ENCODE measurements around the gene IGFALS. TPM values are rescaled to one million over a fixed set of nuclear protein-coding genes. Genes with fewer than 3 reads are reported as not detected.

IGFALS gene
- total RNA-seq, 1 experiment from 2014 or later, result not detected

- intact Hi-C loops (cut with micrococcal nuclease; ENCODE audit: unreplicated experiment), result no loop called here
- Mint-ChIP-seq H3K9me3 (ENCODE audit: low read depth, unreplicated experiment) (peaks cover 3% of the 10 kb centered on the region), H3K27me3 (ENCODE audit: unreplicated experiment) (no peaks in the 10 kb centered on the region), H3K36me3 (ENCODE audit: insufficient read depth, unreplicated experiment) (peaks cover 31% of the 10 kb centered on the region), H3K4me3 (ENCODE audit: low read depth, unreplicated experiment) (no peak overlapping the region), H3K27ac (ENCODE audit: unreplicated experiment) (no peak overlapping the region), H3K4me1 (ENCODE audit: low read depth, unreplicated experiment) (no peaks in the 10 kb centered on the region)
- CTCF ChIA-PET, result interaction anchor here (0.5 to 0.6 kb wide), 2 partner anchors 10 to 393 kb away, joined by 3 to 5 read pairs; no protein-coding TSS in a partner anchor
- TF ChIP-seq CTCF (IDR thresholded peaks at IDR 0.05; ENCODE audit: unreplicated experiment), result no peak
- no peak for DNase-seq
- BruUV-seq (replicated peaks), result no TSS peak
Measured at GRCh38 chr16:1792836-1793577, 498 bp downstream of the IGFALS start.

- intact Hi-C loops (cut with micrococcal nuclease; ENCODE audit: unreplicated experiment), result no loop called here
- BruUV-seq (replicated peaks), result no TSS peak
- Mint-ChIP-seq H3K4me1 (ENCODE audit: low read depth, unreplicated experiment) (no peaks in the 10 kb centered on the region), H3K36me3 (ENCODE audit: insufficient read depth, unreplicated experiment) (peaks cover 37% of the 10 kb centered on the region), H3K4me3 (ENCODE audit: low read depth, unreplicated experiment) (no peak overlapping the region), H3K9me3 (ENCODE audit: low read depth, unreplicated experiment) (peaks cover 2% of the 10 kb centered on the region), H3K27me3 (ENCODE audit: unreplicated experiment) (no peaks in the 10 kb centered on the region), H3K27ac (ENCODE audit: unreplicated experiment) (no peak overlapping the region)
- no peak for DNase-seq
- no peak for TF ChIP-seq CTCF (IDR thresholded peaks at IDR 0.05; ENCODE audit: unreplicated experiment)
- CTCF ChIA-PET, result interaction anchor here (0.6 kb wide), 1 partner anchor 11 kb away, joined by 3 read pairs; no protein-coding TSS in a partner anchor
Measured at GRCh38 chr16:1791943-1792812, 1.3 kb downstream of the IGFALS start.

- H3K27ac Mint-ChIP-seq (ENCODE audit: unreplicated experiment), result no peak overlapping the region
- no peak for TF ChIP-seq CTCF (IDR thresholded peaks at IDR 0.05; ENCODE audit: unreplicated experiment)
- H3K36me3 Mint-ChIP-seq (ENCODE audit: insufficient read depth, unreplicated experiment), result peaks cover 40% of the 10 kb centered on the region
- CTCF ChIA-PET, result no interaction called here
- DNase-seq, result no peak
- H3K4me1 Mint-ChIP-seq (ENCODE audit: low read depth, unreplicated experiment), result no peaks in the 10 kb centered on the region
- BruUV-seq (replicated peaks), result no TSS peak
- intact Hi-C loops (cut with micrococcal nuclease; ENCODE audit: unreplicated experiment), result no loop called here
- H3K27me3 Mint-ChIP-seq (ENCODE audit: unreplicated experiment), result no peaks in the 10 kb centered on the region
- H3K4me3 Mint-ChIP-seq (ENCODE audit: low read depth, unreplicated experiment), result no peak overlapping the region
- H3K9me3 Mint-ChIP-seq (ENCODE audit: low read depth, unreplicated experiment), result no peaks in the 10 kb centered on the region
Measured at GRCh38 chr16:1791256-1791942, 2.1 kb downstream of the IGFALS start.

GRCh38 chr16:1790611-1791255 is 2.8 kb downstream of the IGFALS start:
- Mint-ChIP-seq H3K27ac (ENCODE audit: unreplicated experiment) (no peak overlapping the region), H3K36me3 (ENCODE audit: insufficient read depth, unreplicated experiment) (peaks cover 44% of the 10 kb centered on the region), H3K4me1 (ENCODE audit: low read depth, unreplicated experiment) (no peaks in the 10 kb centered on the region), H3K4me3 (ENCODE audit: low read depth, unreplicated experiment) (no peak overlapping the region), H3K9me3 (ENCODE audit: low read depth, unreplicated experiment) (no peaks in the 10 kb centered on the region), H3K27me3 (ENCODE audit: unreplicated experiment) (no peaks in the 10 kb centered on the region)
- intact Hi-C loops (cut with micrococcal nuclease; ENCODE audit: unreplicated experiment), result no loop called here
- BruUV-seq (replicated peaks), result no TSS peak
- no peak for TF ChIP-seq CTCF (IDR thresholded peaks at IDR 0.05; ENCODE audit: unreplicated experiment)
- DNase-seq, result no peak
- CTCF ChIA-PET, result no interaction called here

Data from Calu3 (cell line).